Activated gamma-delta T cell treated with anti-CD3 and anti-CD28 coated beads, Interleukin-2, amount 50 U/mL, for 16 hours (primary cell): Measurements from ENCODE around the gene VAPA.

ENCODE experiments used
- DNase-seq: peaks from one replicate; pipeline ENCODE4 v3.0.0-alpha.2; 2020; ENCODE audit warnings: low read depth

Gene VAPA, protein sequence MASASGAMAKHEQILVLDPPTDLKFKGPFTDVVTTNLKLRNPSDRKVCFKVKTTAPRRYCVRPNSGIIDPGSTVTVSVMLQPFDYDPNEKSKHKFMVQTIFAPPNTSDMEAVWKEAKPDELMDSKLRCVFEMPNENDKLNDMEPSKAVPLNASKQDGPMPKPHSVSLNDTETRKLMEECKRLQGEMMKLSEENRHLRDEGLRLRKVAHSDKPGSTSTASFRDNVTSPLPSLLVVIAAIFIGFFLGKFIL

DNA sequence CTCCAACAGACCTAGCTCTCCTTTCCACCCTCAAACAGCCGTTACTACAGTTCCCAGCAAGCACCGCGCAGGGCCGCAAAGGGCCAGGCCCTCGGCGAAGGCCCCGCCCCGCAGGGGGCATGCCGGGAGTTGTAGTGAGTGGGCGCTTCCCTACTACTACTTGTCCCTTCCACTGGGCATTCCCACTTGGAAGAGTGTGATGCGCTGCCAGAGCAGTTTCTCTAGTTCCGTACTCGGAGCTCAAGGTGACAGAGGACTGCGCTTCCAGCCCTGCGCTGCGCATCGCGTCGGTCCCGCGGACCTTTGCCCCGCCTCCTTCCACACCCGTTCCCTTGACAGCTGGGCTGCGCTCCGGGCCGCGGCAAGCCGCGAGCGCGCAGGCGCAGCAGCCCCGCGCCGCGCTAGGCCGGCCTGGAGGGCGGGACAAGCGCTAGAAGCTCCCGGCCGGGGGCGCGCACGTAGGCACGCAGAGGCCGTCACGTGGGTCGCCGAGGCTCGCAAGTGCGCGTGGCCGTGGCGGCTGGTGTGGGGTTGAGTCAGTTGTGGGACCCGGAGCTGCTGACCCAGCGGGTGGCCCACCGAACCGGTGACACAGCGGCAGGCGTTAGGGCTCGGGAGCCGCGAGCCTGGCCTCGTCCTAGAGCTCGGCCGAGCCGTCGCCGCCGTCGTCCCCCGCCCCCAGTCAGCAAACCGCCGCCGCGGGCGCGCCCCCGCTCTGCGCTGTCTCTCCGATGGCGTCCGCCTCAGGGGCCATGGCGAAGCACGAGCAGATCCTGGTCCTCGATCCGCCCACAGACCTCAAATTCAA lies at the start of gene VAPA:
Gene VAPA, plus strand, starts transcription at position 491 of the 808 bp plus-strand sequence. Its CDS starts 241 bp downstream, at position 732.
- DNase-seq = peak; percentile 88

DNA sequence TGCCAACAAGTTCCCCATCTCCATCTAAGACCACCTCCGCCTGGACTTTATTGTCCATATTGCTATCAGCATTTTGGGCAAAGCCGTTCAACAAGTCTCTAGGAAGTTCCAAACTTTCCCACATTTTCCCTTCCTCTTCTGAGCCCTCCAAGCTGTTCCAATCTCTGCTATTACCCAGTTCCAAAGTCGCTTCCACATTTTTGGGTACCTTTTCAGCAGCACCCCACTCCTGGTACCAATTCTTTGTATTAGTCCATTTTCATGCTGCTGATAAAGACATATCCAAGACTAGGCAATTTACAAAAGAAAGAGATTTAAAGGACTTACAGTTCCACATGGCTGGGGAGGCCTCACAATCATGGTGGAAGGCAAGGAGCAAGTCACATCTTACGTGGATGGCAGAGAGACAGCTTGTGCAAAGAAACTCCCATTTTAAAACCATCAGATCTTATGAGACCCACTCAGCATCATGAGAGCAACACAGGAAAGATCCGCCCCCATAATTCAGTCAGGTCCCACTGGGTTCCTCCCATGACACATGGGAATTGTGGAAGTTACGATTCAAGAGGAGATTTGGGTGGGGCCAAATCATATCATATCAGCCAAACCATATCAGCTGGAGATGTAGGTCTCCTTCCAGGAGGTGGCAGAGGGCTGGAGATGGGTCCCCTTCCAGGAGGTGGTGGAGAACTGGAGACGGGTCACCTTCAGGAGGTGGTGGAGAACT lies 47.9 kb upstream of the VAPA start:
- DNase-seq = no peak

DNA sequence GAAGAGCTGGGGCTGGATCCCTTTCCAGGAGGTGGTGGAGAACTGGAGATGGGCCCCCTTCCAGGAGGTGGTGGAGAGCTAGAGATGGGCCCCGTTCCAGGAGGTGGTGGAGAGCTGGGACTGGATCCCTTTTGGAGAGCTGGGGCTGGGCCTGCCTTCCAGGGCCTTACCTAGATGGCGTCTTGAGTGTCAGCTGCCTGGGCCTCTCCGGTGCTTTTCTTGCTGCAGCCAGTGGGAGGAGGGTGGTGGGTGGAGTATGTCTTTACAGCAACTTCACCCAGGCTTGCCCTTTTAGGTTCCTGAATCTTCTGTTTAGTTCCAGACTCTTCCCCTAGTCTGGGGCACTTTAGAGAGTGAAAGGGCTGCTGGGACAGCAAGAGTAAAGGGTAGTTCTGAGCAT lies 47.2 kb upstream of the VAPA start:
- no peak for DNase-seq

DNA sequence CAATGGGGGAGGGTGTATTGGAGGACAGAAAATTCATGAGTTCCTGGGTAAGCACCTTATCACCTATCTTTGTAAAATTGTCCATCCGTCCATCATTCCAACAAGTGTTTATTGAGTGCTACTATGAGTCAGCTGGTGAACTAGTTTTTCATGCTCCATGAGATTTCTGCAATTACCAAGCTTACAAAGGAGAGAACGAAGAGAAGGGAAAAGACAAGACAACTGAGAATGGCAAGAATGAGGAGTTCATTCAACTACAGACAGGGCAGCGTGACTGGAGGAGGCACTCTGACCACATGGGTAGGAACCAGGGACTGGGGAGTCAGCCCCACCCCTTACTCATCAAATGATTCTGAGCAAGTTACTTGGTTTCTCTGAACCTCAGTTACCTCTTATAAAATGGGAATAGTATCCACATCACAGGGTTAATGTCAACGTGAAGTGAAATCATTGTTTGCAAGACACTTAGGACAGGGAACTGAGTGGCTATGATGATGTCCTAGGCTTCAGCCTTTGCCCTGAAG lies 46.7 kb upstream of the VAPA start:
- no peak for DNase-seq

DNA sequence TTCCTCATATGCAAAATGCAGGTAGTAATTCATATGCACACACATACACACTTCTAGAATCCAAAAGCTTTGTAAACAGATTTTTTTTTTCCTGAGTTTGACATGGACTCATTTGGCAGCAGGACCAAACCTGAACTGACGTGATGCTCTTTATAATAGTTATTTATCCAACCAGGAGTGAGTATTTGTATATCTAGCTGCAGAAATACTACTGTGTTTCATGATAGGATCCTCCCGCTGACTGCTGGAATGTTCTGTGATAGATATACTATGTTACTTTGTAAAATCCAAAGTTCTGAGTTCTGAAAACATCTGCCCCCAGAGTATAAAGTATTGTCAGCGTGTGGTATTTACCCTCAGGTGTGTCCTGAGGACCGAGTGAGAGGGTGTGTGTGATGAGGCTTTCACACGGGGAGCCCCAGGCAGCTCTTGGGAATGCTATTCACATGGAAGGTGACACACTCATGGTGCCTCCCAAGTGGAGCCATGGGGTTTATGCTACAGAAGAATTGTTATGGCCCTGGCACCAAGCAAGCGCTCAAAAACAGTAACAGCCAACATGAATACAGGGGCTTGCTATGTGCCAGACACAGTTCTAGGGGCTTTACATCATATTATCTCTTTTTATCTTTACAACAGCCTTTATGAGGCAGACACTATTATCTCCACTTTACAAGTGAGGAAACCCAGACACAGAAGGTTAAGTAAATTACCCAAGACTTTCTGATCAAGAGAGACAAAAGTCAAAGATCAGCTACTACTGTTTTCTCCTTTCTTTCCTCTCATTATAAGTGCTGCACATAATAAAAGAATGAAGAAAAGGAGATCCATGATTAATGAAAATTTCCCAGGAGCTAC lies 44.7 kb upstream of the VAPA start:
- DNase-seq = no peak

DNA sequence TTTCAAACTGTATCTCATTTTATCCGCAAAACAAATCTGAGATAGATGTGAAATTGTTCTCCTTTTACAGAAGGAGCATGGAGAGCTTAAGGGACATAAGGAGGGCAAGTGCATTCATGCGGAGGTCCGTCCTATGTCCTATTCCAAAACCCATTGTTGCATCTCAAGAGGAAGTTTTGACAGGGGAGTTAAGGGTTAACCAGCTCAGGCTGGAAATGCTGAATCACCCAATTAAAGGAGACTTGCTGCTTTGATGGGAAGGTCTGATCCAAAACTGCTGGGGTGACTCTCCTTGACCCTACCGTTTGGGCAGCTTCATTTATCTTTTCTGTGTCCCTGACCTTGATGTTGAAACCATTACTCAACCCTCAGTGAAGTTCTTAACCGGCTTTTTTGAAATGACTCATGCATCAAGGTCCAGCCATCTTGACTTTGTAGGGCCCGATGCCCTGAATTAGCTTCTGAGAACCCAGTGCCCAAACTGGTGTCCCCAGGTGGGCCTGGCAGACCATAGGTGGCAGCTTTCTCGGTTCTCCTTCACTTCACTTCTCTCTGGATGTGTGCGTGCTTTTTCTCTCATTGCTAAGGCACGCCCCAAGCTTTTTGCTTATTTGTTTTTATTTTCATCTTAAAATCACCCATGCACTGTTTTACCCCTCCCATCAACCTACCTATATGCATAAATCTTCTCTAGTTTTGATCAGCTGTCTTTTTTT lies 43.9 kb upstream of the VAPA start:
- DNase-seq = no peak

DNA sequence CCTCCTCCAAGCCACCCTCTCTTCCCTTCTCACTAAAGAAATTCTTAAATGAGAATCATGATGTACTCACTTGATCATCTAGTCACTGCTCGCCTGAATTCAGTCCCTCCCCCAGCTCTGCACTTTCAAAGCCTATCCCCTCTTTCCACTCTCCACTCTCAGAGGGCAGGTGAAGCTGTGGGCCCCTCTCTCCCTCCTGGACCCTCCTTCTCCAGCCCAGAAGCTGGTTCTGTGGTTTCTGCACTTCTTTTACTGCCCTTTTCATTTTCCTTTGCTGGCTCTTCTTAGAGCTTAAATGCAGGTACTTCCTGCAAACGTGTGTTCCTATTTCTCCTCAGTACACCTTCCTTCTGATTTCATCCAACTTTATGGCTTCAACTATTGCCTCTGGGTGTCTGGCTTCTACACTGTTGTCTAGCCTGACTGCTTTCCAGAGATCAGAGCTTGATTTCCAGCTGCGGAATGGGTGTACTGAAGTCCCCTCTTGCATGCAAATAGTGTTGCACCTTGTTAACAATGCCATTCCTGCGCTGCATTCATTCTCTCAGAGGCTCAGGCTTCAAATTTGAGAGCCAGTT lies 43.3 kb upstream of the VAPA start:
- DNase-seq = no peak

DNA sequence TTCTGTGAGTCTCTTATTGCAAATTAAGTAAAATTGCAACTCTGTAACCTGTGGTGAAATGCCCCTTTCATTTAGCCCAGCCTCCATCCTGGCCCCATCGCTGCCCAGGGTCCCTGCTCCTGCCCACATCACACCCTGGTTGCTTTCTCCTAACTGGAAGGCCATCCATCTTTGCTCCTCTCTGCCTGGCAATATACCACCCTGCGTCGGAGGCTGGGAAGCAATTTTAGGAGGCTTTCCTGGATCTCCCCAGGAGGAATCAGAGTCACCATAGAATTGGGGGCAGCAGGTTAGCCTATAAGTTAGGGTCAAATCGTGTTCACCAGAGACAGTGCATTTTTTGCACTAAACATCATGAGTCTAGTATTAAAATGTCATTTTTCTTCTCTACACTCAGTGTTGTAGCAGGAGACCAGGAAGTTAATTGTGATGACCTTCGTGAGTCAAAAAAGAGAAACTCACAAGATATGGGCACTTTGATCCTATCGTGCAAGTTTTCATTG lies 42.5 kb upstream of the VAPA start:
- DNase-seq = no peak

DNA sequence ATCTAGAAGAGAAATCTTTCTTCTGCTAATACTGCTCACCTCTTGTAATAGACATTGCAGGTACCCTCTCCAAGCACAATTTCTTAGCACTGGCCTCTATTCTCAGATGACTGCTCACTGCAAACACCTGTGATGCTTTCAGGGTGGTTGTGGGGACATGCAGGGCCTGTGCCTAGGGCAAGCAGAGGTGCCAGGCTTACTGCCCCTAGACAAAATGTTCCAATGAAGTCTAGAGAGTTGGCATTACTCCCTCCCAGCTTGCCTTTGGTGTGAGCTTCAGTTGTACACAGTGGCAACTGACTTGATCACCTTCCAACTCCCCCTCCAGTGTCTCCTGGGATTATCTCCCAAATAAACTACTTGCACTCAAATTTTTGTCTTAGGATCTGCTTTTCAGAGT lies 41.0 kb upstream of the VAPA start:
- DNase-seq = no peak

DNA sequence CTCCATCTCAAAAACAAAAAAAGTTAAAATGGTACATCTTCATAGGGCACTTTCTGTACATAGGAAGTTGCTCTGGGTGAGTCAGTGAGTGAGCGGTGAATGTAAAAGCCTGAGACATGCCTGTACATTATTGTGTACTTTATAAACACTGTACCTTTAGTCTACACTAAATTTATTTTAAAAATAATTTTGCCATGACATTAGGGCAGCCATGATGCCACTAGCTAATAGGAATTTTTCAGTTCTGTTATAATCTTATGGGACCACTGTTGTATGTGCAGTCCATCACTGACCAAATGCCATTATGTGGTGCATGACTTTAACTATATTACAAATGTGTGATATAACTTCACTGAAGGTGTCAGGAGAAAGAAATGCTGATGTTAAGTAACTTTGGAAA lies 39.1 kb upstream of the VAPA start:
- no peak for DNase-seq

DNA sequence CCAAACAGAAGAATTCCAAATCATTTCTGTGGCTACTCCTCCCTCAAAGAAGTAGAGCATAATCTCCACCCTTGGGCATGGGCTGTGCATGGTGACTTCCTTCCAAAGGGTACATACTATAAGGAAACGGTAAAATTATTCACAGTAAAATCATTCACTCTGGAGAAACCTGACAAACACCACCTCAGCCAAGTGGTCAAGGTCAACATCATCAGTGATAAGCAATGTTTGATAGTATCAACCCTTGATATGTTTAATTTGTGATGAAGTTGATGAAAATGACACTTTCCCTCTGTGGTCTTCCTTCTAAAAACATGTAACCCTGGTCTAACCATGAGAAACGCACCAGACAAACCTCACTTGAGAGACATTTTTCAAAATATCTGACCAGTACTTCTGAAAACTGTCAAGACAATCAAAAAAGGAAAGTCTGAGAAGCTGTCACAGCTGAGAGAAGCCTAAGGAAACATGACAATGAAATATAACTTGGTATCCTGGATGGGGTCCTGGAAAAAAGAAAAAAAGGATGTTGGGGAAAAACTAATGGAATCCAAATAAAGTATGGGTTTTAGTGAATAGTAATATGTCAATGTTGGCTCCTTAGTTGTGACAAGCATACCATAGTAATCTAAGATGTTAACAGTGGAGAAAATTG lies 37.5 kb upstream of the VAPA start:
- DNase-seq = no peak

DNA sequence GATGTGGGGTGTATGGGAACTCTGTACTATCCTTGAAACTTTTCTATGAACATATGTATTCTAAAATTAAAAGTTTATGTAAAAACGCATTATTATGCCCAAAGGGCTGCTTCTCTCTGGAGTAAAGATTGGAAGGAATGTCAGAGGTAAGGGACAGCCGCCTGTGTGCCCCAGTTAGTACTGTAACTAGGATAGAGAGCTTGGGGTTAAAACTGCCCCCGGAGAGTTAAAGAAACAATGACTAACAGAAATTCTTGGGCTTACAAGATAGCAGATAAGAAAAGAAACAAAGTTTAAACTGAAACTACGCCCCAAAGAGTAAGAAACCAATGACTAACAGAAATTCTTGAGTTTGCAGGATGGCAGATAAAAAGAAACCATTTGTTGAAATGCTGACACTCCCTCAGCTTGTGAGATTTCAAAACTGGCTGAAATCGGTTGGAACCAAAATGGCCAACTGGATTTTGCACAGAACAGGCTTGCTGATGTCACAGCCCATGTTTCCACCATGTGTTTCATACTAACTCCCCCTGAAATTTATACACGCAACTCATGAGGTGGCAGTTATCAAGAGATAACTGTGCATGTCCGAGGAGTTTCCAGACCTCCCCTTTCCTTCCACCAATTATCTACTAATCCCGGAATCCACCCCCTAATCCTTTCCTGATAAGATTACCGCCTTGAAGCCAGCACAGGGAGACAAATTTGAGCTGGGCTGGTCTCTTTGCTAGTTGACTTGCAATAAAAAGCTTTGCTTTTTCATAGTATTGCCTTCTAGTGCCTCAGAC lies 36.8 kb upstream of the VAPA start:
- DNase-seq = no peak

DNA sequence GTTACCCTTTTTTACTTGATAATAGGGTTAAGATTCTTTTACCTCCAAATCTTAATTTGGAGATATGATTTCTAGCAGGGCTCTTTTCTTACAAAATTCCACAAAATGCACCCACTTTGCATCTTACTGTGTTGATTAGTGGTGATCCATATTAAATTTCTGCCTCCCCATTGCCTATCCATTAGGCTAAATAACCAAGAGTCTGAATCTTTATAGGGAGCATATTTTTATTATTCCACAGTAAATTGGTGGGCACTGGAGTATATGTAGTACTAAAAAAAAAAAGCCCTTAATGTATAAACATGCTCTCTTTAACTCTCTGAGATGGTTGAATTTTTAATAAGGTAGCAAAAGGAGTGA lies 36.2 kb upstream of the VAPA start:
- DNase-seq = no peak

DNA sequence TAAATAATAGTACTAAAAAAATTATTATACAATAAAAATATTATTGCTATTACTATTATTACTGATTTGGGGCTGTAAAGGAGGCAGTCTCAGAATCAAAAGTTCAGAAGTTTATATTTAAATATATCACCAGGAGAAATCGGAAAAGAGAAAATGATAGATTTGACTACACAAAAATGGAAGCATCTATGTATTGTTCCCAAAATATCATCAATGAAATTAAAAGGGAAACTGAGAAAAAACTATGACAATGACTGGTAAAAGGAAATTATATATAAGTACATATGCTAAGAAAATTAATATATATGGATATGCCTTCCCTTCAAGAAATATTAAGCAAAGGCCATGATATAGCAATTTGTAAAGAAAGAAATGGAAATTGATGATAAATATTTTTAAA lies 35.7 kb upstream of the VAPA start:
- no peak for DNase-seq

DNA sequence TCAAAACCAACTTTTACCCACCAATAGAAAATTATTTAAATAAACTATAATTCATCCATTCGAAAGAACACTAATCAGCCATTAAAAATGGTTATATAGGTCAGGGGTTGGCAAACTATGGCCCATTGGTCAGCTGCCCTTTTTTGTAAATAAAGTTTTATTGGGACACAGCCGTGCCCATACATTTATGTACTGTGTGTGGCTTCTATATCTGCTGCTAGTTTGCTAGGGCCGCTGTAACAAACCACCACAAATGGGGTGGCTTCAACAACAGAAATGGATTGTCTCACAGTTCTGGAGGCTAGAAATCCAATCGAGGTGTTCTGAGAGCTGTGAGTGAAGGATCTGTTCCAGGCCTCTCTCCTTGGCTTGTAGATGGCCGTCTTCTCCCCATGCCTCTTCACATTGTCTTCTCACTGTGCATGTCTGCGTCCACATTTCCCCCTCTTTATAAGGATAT lies 35.0 kb upstream of the VAPA start:
- no peak for DNase-seq

DNA sequence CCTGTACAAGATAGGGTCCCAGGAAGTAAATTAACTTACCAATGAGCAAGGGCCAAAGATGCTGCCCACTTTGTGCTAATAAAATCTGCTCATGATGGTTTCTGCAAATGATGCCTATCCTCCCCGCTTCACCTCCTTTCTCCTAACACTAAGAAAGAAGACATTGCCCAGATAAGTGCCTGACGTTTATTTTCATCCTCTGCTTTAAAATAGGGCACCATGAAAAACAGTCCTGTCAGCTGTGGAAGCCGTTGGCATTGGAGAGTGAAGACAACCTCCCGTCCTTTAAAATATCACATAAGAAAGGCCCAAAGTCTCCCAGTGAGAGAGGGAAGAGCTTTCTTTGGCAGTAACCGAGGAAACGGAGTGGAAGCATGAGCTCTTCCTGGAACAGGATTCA lies 29.7 kb upstream of the VAPA start:
- DNase-seq = no peak

DNA sequence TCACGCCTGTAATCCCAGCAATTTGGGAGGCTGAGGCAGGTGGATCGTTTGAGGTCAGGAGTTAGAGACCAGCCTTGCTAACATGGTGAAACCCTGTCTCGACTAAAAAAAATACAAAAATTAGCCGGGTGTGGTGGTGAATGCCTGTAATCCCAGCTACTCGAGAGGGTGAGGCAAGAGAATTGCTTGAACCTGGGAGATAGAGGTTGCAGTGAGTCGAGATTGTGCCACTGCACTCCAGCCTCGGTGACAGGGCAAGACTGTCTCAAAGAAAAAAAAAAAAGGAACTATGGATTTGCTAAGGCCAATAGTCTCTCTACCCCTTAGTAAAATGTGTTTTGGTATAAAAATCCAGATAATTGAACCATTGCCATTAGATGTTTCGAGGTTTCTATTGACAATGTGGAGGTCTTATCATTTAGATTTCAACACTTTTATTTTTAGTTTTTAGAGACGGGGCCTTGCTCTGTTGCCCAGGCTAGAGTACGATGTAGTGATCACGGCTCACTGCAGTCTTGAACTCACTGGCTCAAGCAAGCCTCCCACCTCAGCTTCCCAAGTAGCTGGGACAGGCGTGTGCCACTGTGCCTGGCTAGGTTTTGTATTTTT lies 29.2 kb upstream of the VAPA start:
- no peak for DNase-seq

DNA sequence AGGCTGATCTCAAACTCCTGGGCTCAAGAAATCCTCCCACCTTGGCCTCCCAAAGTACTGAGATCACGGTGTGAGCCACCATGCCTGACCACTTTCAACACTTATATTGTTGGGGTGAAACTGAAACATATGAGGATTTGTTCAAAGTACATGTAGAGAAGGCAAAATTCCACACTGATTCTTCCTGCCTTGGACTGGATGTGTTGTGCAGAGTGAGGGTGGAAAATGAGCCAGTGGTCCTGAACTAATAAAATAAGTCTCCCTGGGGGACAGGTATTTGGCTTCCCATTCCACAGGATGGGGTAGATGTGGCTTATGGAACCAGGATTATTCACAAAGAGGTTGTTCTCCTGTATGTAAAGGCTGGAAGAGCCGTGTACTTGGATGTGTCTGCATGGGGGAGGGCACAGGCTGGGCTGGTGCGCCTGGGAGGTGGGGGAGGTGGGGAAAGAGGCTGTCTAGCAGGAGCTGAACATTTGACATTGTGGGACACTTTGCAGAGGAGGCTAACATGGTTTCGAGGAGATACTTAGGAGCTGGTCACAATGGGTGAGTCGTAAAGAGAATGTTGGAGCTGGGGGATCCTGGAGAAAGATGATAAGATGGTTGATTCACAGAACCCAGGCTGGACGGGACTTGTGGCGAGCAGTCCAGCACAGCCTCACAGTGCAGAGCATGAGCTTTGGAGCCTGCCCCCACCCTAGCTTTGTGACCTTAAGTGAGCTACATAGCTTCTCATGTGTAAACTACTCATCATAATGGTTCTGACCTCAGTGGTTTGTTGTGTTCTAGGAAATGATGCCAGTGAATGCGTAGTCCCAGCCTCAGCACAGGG lies 28.4 kb upstream of the VAPA start, which contains the start of gene TXNDC2:
Gene TXNDC2, plus strand, starts transcription at position 804 of the 835 bp plus-strand sequence. CDS start 708 bp downstream, outside the sequence.
- DNase-seq = no peak
